Thyroid gland (tissue), 4 donors: ENCODE data around the gene PTPN23.
"Not testable (repeated sequence)": the region's sequence is repeated elsewhere in the genome, so short reads cannot be mapped to it uniquely, and the experiment has no call there.

Experiments used
- CTCF ChIP-seq, 6 experiments: fragments of 200-600 bp in 3 of 6; fragments of 450-650 bp in 3 of 6; sonication (generic) in 3 of 6; IDR thresholded peaks; one replicate each; pipeline ENCODE4 v1.5.1; 2016 to 2019; ENCODE audit warnings: antibody characterized with exemption in 6 of 6, mild to moderate bottlenecking in 2 of 6, inconsistent platforms in 1 of 6, moderate library complexity in 1 of 6
- POLR2A ChIP-seq, 2 donors: fragments of 450-650 bp; IDR thresholded peaks; one replicate each; pipeline ENCODE4 v1.6.1; 2017; ENCODE audit warnings: antibody characterized with exemption in 2 of 2, mild to moderate bottlenecking in 2 of 2, moderate library complexity in 1 of 2

DNA sequence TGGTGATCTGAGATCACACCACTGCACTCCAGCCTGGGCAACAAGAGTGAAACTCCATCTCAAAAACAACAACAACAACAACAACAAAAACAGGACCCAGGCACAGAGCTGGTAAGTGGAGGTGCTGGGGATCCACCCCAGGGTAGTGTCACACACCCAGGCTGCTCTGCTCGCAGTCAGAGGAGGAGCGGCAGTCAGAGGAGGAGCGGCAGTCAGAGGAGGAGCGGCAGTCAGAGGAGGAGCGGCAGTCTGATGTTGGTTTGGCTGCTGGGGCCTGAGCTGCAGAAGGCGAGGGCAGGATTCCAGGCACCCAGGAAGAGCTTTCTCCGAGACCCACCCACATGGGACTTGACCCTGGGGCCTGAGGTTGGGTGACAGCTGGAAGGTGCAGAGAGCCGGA is 10.8 kb upstream of the PTPN23 start:
- TF ChIP-seq CTCF, POLR2A (IDR thresholded peaks at IDR 0.05): not testable (repeated sequence)
